ENCODE measurements around the gene PAQR5.

DNA sequence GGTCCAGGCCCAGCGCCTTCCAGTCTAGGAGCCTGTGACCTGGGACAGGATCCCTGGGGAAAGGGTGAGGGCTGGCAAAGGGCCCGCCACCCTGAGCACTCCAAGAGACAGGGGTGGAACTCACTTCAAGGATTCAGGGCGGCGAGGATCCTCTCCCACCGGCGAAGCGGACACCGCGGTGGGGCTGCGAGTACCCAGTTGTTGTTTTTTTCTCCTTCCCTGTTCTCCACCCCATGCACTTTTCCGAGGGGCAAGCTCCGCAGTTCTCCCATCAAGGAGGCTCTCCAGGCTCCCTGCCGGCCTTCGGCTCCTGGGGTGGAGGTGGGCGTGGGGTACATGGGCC is 387 bp upstream of the PAQR5 start:
- no peak for TF ChIP-seq CTCF (IDR thresholded peaks at IDR 0.05)
- TF ChIP-seq POLR2A (IDR thresholded peaks at IDR 0.05), result no peak

Data from testis (tissue), 2 donors.